HG03097 (cell line): Measurements from ENCODE around the gene CLGN.
A peak's percentile ranks its signal among the peaks of the same experiment; 100 is the strongest.

Experiments used
- ATAC-seq: cut with Tn5 transposase; IDR thresholded peaks from one replicate; pipeline ENCODE4 v1.9.1; 2021; ENCODE audit not compliant: unreplicated experiment, low FRiP score

CLGN gene

DNA sequence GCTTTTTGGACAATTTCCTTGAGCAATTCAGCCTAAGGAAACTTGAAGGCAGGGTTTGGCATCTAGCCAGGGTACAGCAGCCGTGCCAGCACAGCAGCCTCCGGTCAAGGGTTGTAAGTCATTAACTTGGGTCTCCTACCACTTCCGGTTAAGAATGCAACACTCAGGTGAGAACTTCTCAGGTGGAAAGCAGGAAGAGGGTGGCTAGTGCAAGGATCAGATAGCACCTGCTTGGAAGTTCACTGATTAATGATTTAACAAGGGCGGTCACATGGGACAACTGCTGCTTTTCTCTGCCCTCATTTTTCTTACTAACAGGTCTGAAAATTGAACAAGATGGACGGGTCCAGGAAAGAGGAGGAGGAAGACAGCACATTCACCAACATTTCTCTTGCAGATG, 84.1 kb downstream of the CLGN start:
- peak; percentile 94 for ATAC-seq

GRCh38 chr4:140342620-140343019, 84.8 kb downstream of the CLGN start:
- no peak for ATAC-seq
